CD4-positive, alpha-beta T cell treated with Interleukin-4 for 4 hours (primary cell): ENCODE measurements around the gene IMPACT.

Experiments used
- DNase-seq: peaks from one replicate; pipeline ENCODE4 v3.0.0-alpha.2; 2020

IMPACT gene

DNA sequence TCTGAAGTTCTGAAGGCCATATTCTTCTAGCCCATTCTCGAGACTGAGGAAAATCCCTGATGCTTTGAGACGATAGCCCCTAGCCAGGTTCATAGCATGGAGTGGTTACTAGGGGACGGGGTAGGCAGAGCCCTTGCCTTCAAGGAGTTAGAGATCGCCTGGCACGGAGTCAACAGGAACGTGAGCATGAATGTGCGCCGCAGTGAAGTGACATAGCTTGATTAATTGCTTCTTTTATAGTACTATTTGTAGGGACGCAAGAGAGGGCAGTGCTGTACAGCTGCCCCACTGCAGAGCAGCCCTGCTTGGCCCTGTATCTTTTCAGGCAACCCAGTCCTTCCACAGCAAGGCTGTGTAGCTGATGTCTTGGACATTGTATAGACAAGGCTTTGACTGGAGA is 60.2 kb downstream of the IMPACT start:
- DNase-seq, result no peak

DNA sequence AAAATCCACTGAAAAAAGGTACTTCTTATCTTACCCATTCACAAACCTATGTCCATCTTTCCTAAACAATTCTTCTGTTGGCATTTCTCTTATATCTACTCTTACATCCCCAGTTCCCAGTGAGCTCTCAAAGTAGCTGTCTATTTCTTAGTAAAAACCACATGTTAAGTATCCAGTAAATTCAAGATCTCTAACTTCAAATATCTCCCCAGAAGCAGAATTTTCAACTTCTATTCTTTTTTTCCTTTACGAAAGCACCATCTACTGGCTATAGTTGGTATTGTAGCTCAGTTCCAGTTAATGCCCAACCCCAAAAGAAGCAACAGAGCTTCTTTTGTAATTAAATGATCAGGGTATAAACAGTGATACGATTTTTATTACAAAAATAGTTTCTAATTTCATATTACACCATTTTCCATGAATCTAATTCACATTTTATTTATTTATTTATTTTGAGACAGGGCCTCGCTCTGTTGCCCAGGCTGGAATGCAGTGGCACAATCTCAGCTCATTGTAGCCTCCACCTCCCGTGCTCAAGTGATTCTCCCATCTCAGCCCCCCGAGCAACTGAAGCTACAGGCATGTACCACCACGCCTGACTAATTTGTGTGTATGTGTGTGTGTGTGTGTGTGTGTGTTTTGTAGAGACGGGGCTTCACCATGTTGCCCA is 62.5 kb downstream of the IMPACT start:
- peak; percentile 45 for DNase-seq

DNA sequence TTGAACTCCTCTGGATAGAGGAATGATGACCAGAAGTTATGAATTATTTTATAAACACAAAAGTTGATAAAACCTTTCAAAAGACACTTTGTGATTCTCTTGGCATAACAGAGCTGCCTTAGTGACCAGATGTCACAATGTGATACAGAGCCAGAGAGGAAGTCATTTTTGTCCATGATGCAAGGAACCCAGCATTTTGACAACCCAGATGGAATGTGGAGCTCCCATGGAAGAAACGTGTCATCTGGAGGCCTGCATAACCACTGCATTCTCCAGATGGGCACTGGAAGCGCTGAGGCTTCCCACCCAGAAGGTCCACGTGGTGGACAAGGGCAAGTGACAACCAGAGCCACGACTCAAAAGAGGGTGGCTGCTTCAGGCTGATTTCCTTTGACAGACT is 64.1 kb downstream of the IMPACT start:
- DNase-seq, result no peak

DNA sequence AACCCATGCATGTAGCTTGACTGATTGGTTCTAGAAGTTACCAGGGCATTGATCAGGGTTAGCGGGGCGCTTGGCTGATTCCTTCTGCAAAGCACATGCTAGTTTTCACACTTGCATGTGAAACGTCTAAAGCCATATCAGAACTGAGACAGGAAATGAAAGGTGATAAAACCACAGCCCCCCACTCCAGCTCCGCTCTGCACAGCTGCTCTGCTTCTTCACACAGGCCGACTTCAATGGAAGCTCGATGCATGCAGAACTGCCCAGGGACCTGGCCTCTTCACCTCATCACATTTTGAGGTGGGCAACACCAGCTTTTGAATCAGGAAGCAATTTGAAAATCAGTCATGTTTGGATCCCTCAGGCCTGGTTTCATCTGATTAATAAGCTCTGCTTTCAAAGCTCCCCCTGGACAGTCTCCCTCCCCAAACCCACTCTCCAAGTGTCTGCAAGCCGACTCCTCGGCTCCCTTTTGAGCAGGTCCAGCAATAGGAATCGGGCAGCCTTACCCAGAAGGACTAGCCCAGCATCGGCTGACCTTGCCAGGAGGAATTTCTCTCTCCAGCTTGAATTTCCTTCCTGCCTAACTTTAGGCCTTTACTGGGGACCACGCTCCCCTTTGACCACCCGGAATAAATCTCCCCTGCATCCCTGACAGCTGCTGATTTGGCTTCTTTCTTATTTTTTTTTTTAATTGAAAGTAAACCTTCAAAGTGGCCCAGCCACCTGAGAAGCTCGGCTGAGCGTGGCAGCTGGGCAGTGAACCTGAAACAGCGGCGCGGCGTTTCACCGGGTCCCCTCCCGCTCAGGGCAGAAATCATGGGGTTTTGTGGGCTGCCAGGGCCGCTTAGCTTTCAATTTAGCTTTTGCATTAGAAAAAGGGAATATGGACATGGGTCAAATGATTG is 65.7 kb downstream of the IMPACT start:
- DNase-seq, result peak; percentile 34

DNA sequence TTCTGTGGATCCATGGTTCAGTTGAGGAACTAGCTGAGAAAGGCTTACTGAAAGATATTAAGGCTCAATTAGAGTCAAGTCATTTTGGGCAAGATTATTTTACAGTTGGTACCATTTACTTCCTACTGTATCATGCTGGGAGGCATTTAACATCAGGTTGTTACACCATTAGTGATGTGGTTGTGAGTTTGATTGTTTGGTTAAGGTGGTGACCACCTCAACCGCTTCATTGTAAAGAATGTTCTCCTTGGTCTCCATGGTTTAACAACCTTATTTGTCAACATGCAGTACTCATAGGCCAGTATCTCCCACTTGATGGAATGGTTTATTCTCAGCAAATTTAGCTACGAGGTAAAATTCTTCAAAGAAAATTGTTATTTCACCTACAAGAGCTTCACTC is 68.1 kb downstream of the IMPACT start:
- no peak for DNase-seq

DNA sequence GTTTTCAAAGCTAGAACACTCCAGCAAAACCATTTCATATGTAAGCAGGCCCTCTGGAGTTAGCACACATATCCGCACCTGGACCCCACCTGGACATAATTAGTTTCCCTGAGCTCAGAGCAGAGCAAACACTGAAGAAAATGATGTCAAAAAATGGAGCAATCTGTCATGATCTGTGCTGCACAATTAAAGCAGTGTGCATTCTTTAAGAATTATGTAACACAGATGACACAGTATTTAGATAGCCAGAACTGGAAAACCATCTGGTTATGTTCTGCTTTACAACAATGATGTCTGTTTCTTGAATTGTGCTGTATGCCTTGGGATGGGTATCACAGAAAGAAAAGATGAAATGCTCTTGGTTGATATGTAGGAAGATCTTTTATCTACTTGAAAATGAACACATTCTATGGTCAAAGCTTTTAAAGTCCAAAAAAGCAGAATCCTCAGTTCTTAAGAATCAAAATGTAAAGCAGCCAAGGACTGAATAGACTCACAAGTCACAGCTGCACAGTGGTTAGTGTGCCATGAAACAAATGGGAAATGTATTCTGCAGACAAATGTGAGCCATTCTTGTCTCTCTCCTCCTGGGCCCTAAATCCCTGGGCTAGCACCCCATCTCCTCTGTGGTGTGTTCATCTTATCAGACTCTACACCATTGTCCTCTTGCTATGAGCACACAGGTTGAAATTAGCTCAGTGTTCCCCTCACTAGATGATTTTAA is 70.7 kb downstream of the IMPACT start:
- no peak for DNase-seq

DNA sequence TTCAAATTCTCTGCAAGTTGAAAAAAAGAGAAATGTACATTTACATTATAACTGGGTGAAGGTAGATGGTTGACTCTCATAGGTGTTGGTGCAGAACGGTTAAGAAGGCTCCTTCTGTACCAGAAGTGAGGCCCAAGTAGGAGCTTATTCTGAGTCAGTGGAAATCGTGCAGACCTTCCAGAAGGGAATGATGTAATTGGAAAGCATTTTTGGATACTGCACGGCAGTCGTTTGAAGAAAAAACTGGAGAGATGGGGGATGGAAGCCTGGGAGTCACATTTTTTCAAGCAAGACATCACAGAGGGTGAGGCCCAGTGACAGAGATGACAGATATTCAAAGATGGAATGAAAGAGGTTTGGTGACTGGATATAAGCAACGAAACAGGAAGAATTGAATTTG is 73.3 kb downstream of the IMPACT start:
- no peak for DNase-seq

DNA sequence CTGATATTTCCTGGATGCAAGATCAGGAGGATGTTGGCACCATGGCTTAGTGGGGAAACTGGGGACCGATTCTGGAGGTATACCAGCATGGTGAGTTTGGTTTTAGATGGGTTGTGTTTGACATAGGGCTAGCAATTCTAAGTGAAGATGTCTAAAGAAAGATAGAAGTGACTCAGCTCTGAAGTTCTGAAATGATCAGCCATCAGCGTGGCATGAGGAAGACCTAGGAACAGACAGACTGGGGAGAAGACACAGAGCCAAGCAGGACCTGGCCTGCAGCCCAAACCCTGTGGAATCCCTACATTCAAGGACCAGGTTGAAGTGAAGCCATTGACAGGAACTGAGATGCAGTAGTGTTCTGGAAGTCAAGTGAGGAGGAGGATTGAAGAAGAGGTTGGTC is 73.7 kb downstream of the IMPACT start:
- no peak for DNase-seq

DNA sequence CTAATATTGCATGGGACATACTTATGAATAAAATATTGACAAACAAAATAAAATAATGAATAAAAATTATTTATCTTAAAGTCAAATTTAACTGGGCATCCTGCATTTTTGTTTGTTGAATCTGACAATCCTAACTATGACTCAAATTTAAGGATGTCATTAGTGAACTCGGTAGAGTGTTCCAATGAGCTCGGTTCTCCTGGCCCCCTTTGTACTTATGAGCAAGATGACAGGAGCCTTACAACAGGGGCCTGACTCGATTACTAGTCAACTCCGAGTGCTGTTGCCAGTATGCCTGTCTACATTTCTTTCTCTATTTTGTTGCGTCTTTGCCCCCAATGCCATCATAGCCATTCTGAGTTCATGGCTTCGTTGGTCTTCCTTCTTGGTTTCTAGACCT is 74.3 kb downstream of the IMPACT start:
- DNase-seq, result no peak

DNA sequence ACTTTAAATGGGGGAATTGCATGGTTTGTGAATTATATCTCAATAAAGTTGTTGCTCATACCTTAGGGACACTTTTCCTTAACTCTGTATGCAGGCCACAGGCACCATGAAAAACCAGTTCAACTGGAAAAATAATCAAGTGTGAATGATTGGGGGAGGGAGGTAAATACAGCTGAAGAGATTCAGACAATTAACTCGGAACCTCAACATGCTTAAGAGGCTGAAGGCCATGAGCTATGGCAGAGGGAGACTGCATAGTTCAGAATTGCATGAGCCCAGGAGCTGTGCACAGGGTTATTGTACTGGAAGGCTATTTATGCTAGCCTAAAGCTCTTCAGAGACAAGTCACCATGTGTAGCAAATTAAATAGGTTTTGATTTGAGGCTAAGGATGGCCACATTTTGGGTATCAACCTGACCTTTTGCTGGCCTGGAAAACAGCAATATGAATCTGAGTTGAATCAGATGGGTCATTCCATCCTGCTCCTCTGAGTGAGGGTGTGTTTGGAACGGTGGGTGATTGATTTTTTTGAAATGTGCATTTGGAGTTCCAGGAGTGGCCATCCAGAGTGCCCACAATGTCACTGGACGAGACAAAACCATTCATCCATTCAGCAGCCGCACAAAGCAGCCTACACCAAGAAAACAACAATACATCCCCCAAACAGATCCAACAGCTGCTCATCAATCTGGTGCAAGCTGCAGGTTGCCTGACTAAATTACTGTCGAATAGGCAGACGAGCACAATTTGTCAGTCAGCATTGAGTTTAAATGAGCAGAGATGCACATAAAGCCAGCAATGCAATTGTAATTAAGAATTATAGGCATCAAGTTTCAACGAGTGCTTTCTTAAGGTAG is 76.4 kb downstream of the IMPACT start:
- no peak for DNase-seq
